Right lobe of liver (tissue), 4 donors: ENCODE measurements around the gene OXCT1.

Source experiments
- CTCF ChIP-seq, 4 donors: fragments of 200-600 bp in 3 of 4; fragments of 450-650 bp in 1 of 4; IDR thresholded peaks; one replicate each; pipeline versions ENCODE4 v1.5.1 to v1.8.0; 2016 to 2022; ENCODE audit warnings: antibody characterized with exemption in 4 of 4, mild to moderate bottlenecking in 2 of 4
- POLR2A ChIP-seq: fragments of 450-650 bp; IDR thresholded peaks from one replicate; pipeline ENCODE4 v1.6.1; 2017; ENCODE audit warnings: antibody characterized with exemption, mild to moderate bottlenecking
- donor health status: DM: no; HTN: no; CAD: no.
- donor health status: DM: no; HTN: no; CAD: no.
- donor health status: DM: no; HTN: yes; CAD: no.

GRCh38 chr5:41878173-41878572 lies 7.9 kb upstream of the OXCT1 start:
- TF ChIP-seq CTCF (IDR thresholded peaks at IDR 0.05) (no peak), POLR2A (no peak)
